ENCODE measurements around the gene AVL9. TPM values are rescaled to one million over a fixed set of nuclear protein-coding genes. Genes with fewer than 3 reads are reported as not detected.
"Not testable (repeated sequence)": the region's sequence is repeated elsewhere in the genome, so short reads cannot be mapped to it uniquely, and the experiment has no call there.

Gene AVL9
- total RNA-seq, 1 donor from 2014 or later, result 33.1 TPM

GRCh38 chr7:32586291-32587221, 91.3 kb downstream of the AVL9 start:
- DNase-seq (ENCODE audit: extremely low read depth, low read depth, low spot score), result peak; percentile 85

GRCh38 chr7:32587411-32587948, 92.2 kb downstream of the AVL9 start:
- DNase-seq (ENCODE audit: extremely low read depth, low read depth, low spot score), result peak; percentile 90

- DNase-seq (ENCODE audit: extremely low read depth, low read depth, low spot score), result peak; percentile 71
Measured at GRCh38 chr7:32588657-32589056, 93.4 kb downstream of the AVL9 start.

GRCh38 chr7:32591938-32592337, 96.6 kb downstream of the AVL9 start:
- no peak for DNase-seq (ENCODE audit: extremely low read depth, low read depth, low spot score)

GRCh38 chr7:32592701-32593100, 97.4 kb downstream of the AVL9 start:
- no peak for DNase-seq (ENCODE audit: extremely low read depth, low read depth, low spot score)

- no peak for DNase-seq (ENCODE audit: extremely low read depth, low read depth, low spot score)
Measured at GRCh38 chr7:32594965-32595490, 99.7 kb downstream of the AVL9 start.

- DNase-seq (ENCODE audit: extremely low read depth, low read depth, low spot score), result not testable (repeated sequence)
Measured at GRCh38 chr7:32601196-32601595, 105.9 kb downstream of the AVL9 start.

- no peak for DNase-seq (ENCODE audit: extremely low read depth, low read depth, low spot score)
Measured at GRCh38 chr7:32602470-32602869, 107.2 kb downstream of the AVL9 start.

GRCh38 chr7:32603492-32603891, 108.2 kb downstream of the AVL9 start:
- not testable (repeated sequence) for DNase-seq (ENCODE audit: extremely low read depth, low read depth, low spot score)

GRCh38 chr7:32604047-32604446, 108.8 kb downstream of the AVL9 start:
- not testable (repeated sequence) for DNase-seq (ENCODE audit: extremely low read depth, low read depth, low spot score)

GRCh38 chr7:32605032-32605431, 109.7 kb downstream of the AVL9 start:
- no peak for DNase-seq (ENCODE audit: extremely low read depth, low read depth, low spot score)

- DNase-seq (ENCODE audit: extremely low read depth, low read depth, low spot score), result no peak
Measured at GRCh38 chr7:32609463-32609862, 114.2 kb downstream of the AVL9 start.

- DNase-seq (ENCODE audit: extremely low read depth, low read depth, low spot score), result no peak
Measured at GRCh38 chr7:32611201-32612099, 116.2 kb downstream of the AVL9 start.

GRCh38 chr7:32616625-32617024, 121.3 kb downstream of the AVL9 start:
- DNase-seq (ENCODE audit: extremely low read depth, low read depth, low spot score), result no peak

- DNase-seq (ENCODE audit: extremely low read depth, low read depth, low spot score), result no peak
Measured at GRCh38 chr7:32618470-32618869, 123.2 kb downstream of the AVL9 start.

- no peak for DNase-seq (ENCODE audit: extremely low read depth, low read depth, low spot score)
Measured at GRCh38 chr7:32618987-32619386, 123.7 kb downstream of the AVL9 start.

- not testable (repeated sequence) for DNase-seq (ENCODE audit: extremely low read depth, low read depth, low spot score)
Measured at GRCh38 chr7:32619416-32619815, 124.1 kb downstream of the AVL9 start.

- no peak for DNase-seq (ENCODE audit: extremely low read depth, low read depth, low spot score)
Measured at GRCh38 chr7:32631021-32631420, 135.7 kb downstream of the AVL9 start.

GRCh38 chr7:32631590-32632497, 136.6 kb downstream of the AVL9 start:
- not testable (repeated sequence) for DNase-seq (ENCODE audit: extremely low read depth, low read depth, low spot score)

GRCh38 chr7:32633446-32633845, 138.2 kb downstream of the AVL9 start:
- not testable (repeated sequence) for DNase-seq (ENCODE audit: extremely low read depth, low read depth, low spot score)
